ENCODE measurements around the gene ADPRH. TPM values are rescaled to one million over a fixed set of nuclear protein-coding genes. Genes with fewer than 3 reads are reported as not detected.

ADPRH gene
- total and polyA plus RNA-seq, 11 donors, result 5.0 to 17.5 (median 11.5) TPM

DNA sequence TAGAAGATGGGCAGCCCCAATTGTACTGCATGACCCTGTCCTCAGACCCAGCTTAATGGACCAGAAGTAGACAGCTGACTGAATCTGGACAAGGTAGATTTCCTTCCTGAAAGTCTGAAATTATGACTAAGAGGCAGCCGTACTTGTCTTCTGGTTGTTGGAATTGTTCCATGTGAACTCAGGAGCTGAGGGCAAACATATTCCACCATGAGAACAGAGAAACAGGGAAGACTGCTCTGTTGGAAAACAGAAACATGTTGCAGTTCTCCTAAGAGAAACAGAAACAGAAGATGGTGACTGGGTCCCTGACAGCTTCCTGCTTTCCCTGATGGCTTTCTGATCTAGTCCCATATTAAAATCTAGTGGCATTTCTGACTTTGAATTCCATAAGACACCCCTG lies 57.0 kb downstream of the ADPRH start:
- WGBS, 4 donors, result 7 to 17% (median 12%) methylated on average over 1 of the region's 1 CpG
- TF ChIP-seq, protein P1, sequence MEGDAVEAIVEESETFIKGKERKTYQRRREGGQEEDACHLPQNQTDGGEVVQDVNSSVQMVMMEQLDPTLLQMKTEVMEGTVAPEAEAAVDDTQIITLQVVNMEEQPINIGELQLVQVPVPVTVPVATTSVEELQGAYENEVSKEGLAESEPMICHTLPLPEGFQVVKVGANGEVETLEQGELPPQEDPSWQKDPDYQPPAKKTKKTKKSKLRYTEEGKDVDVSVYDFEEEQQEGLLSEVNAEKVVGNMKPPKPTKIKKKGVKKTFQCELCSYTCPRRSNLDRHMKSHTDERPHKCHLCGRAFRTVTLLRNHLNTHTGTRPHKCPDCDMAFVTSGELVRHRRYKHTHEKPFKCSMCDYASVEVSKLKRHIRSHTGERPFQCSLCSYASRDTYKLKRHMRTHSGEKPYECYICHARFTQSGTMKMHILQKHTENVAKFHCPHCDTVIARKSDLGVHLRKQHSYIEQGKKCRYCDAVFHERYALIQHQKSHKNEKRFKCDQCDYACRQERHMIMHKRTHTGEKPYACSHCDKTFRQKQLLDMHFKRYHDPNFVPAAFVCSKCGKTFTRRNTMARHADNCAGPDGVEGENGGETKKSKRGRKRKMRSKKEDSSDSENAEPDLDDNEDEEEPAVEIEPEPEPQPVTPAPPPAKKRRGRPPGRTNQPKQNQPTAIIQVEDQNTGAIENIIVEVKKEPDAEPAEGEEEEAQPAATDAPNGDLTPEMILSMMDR (IDR thresholded peaks at IDR 0.05), result no peak
- no peak for TF ChIP-seq POLR2A (IDR thresholded peaks at IDR 0.05)
- Histone ChIP-seq H3K27me3 (no peaks in the 10 kb centered on the region), H3K36me3 (peaks cover 0 to 20% (median 2%) of the 10 kb centered on the region in 9 donors), H3K27ac (peak overlapping the region; percentile 3 to 97 (median 85)), H3K9me3 (no peaks in the 10 kb centered on the region), H3K4me1 (peaks cover 3 to 63% (median 45%) of the 10 kb centered on the region in 12 donors), H3K4me3 (no peak overlapping the region)
- ATAC-seq, result peak in 2 of 4 donors; percentile 1
- DNase-seq, result no peak
- intact Hi-C loops (cut with DNase I), result loop anchor here in 4 of 10 donors (5.0 kb wide), 6 partner anchors 34 to 114 kb away; partner anchors contain the start of genes ADPRH (in 2 of the 4), COX17 (in 2 of the 4) and PLA1A (in 2 of the 4)

DNA sequence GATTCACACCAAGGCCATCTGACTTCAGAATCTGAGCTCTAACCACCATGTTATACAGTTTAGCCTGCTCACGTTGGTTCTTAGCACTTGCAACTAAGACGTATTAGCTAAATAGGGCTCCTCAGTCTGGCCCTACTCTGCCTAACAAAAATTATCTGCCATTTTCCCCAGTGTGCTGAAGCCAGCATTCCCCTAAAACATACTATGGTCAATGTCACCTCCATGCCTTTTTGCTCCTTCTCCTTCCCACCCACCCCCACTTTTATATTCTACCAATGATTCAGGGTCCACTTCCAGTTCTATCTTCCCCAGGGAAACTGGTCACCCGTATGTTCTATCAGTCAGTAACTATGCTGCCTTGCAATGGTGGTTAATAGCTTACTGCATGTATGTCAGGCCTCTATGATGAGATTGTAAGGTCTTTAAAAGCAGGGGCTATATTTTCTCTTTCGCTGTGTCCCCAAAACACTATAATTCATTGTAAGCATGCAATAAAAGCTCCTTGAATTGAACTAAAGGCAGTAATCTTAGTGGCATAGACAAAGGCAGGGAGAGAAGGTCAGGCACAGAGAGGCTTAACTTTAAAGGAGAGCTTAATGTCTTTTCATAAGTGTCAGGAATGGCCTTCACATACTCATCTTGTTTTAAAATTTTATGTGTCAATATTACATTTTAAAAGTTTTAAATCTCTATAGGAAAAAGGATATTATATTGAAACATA lies 57.8 kb downstream of the ADPRH start:
- H3K4me1 ChIP-seq, result peaks cover 3 to 66% (median 44%) of the 10 kb centered on the region in 12 donors
- H3K27me3 ChIP-seq, result no peaks in the 10 kb centered on the region
- peaks cover 0 to 28% (median 10%) of the 10 kb centered on the region in 9 donors for H3K36me3 ChIP-seq
- DNase-seq (no peak), ATAC-seq (no peak)
- no peaks in the 10 kb centered on the region for H3K9me3 ChIP-seq
- peak overlapping the region; percentile 69 to 97 (median 85) for H3K27ac ChIP-seq
- 73 to 83% (median 79%) methylated on average over 4 of the region's 4 CpGs for WGBS, 4 donors
- intact Hi-C loops (cut with DNase I), result loop anchor here in 4 of 10 donors (5.0 kb wide), 6 partner anchors 35 to 115 kb away; partner anchors contain the start of genes ADPRH (in 2 of the 4), COX17 (in 2 of the 4) and PLA1A (in 2 of the 4)
- H3K4me3 ChIP-seq, result no peak overlapping the region
- no peak for TF ChIP-seq POLR2A (IDR thresholded peaks at IDR 0.05)
- TF ChIP-seq, protein P1 (IDR thresholded peaks at IDR 0.05), result no peak

DNA sequence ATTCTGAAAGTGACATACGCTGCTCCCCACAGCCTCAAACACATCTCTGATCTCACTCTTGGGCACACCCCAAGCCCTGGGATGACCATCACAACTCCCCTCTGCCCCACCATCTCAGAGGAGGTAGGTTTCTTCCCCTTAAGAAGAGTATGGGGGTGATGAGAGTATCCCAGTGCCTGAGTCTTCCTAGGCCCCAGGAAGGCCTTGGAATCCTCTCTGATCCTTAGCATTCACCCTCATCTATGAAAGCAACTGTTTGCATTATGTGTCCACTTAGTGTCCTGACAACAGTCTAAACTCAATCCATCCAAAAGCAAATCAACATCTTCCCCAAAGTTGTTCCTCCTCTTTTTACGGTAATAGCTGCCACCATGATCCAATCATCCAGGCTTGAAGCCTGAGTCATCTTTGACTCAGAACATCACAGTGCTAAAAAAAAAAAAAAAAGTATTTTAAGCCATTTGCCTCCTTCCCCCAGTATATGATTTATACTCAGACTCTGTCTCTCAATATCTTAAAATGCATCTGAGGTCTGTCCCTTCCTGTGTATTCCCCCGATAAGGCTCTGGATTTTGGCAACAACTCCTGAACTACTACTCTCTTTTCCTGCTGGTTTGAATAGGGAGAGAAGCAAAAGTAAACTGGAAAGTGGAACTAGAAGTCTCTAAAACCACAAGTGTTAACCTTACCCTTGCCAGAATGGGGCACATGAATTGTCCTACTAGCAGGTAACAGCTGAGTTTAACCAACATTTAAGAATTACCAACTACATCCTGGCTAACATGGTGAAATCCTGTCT lies 58.6 kb downstream of the ADPRH start:
- TF ChIP-seq, protein P1 (IDR thresholded peaks at IDR 0.05), result no peak
- TF ChIP-seq POLR2A (IDR thresholded peaks at IDR 0.05), result no peak
- H3K36me3 ChIP-seq, result peaks cover 0 to 37% (median 18%) of the 10 kb centered on the region in 9 donors
- H3K9me3 ChIP-seq, result no peaks in the 10 kb centered on the region
- peaks cover 3 to 73% (median 46%) of the 10 kb centered on the region in 12 donors for H3K4me1 ChIP-seq
- H3K27ac ChIP-seq, result peak overlapping the region; percentile 69 to 97 (median 85)
- intact Hi-C loops (cut with DNase I), result loop anchor here in 5 of 10 donors (2.0 to 5.0 kb wide), 7 partner anchors 36 to 116 kb away; partner anchors contain the start of genes COX17 (in 3 of the 5), ADPRH (in 2 of the 5) and PLA1A (in 2 of the 5)
- 43 to 52% (median 50%) methylated on average over 3 of the region's 3 CpGs for WGBS, 4 donors
- DNase-seq, result no peak
- peak overlapping the region in 4 of 12 donors; percentile 4 to 12 (median 7) for H3K4me3 ChIP-seq
- ATAC-seq, result peak; percentile 18 to 69 (median 29)
- H3K27me3 ChIP-seq, result no peaks in the 10 kb centered on the region

Other genes with a start within 250 kb of the ADPRH start
- gene TMEM39A, start 115.9 kb upstream of the ADPRH start, total RNA-seq, result 10 to 100 TPM in 7 of 9 donors, 1 to 10 TPM in 2; 8.7 to 21.0 (median 15.6) TPM
- gene TMEM39A, start 115.9 kb upstream of the ADPRH start, polyA plus RNA-seq, result 10 to 100 TPM in 1 of 2 donors, 1 to 10 TPM in 1; 4.8 to 18.9 TPM
- 10 to 100 TPM in 2 of 9 donors, 1 to 10 TPM in 7; 2.2 to 17.5 (median 5.9) TPM for gene POGLUT1, start 110.5 kb upstream of the ADPRH start, total RNA-seq
- 10 to 100 TPM in 1 of 2 donors, 1 to 10 TPM in 1; 4.0 to 20.8 TPM for gene POGLUT1, start 110.5 kb upstream of the ADPRH start, polyA plus RNA-seq
- gene TIMMDC1, start 80.9 kb upstream of the ADPRH start, total RNA-seq, result 100 to 1,000 TPM in 8 of 9 donors, 10 to 100 TPM in 1; 78.6 to 297 (median 224) TPM
- gene TIMMDC1, start 80.9 kb upstream of the ADPRH start, polyA plus RNA-seq, result 100 to 1,000 TPM; 132 to 134 TPM
- gene CD80, start 19.9 kb upstream of the ADPRH start, total RNA-seq, result 1 to 10 TPM in 1 of 9 donors, under 1 TPM in 5, not detected in 3; 0.22 to 4.4 (median 0.39) TPM
- under 1 TPM; 0.12 to 0.19 TPM for gene CD80, start 19.9 kb upstream of the ADPRH start, polyA plus RNA-seq
- 10 to 100 TPM in 1 of 9 donors, 1 to 10 TPM in 6, under 1 TPM in 2; 0.58 to 23.8 (median 1.8) TPM for gene PLA1A, start 18.4 kb downstream of the ADPRH start, total RNA-seq
- gene PLA1A, start 18.4 kb downstream of the ADPRH start, polyA plus RNA-seq, result 1 to 10 TPM in 1 of 2 donors, under 1 TPM in 1; 0.86 to 2.6 TPM
- 100 to 1,000 TPM; 573 to 947 (median 768) TPM for gene POPDC2, start 81.1 kb downstream of the ADPRH start, total RNA-seq
- 1,000 to 10,000 TPM in 1 of 2 donors, 100 to 1,000 TPM in 1; 511 to 1,022 TPM for gene POPDC2, start 81.1 kb downstream of the ADPRH start, polyA plus RNA-seq
- 100 to 1,000 TPM in 5 of 9 donors, 10 to 100 TPM in 4; 73.8 to 173 (median 112) TPM for gene COX17, start 97.9 kb downstream of the ADPRH start, total RNA-seq
- 100 to 1,000 TPM; 176 to 728 TPM for gene COX17, start 97.9 kb downstream of the ADPRH start, polyA plus RNA-seq
- 1 to 10 TPM in 3 of 9 donors, under 1 TPM in 5, not detected in 1; 0.16 to 1.9 (median 0.56) TPM for gene CFAP91, start 123.5 kb downstream of the ADPRH start, total RNA-seq
- under 1 TPM; 0.19 to 0.21 TPM for gene CFAP91, start 123.5 kb downstream of the ADPRH start, polyA plus RNA-seq
- under 1 TPM in 6 of 9 donors, not detected in 3; 0.07 to 0.29 (median 0.16) TPM for gene NR1I2, start 202.6 kb downstream of the ADPRH start, total RNA-seq
- gene NR1I2, start 202.6 kb downstream of the ADPRH start, polyA plus RNA-seq, result under 1 TPM in 1 of 2 donors, not detected in 1; 0.11 TPM